Gastroesophageal sphincter (tissue), 4 donors: ENCODE measurements around the gene CAVIN2. TPM values are rescaled to one million over a fixed set of nuclear protein-coding genes. Genes with fewer than 3 reads are reported as not detected.
A peak's percentile ranks its signal among the peaks of the same experiment; 100 is the strongest.

Experiments used
- ATAC-seq: fragments of 150-250 bp; one replicate; pipeline ENCODE4 v1.9.1; 2016; ENCODE audit warnings: mild to moderate bottlenecking, moderate library complexity
- H3K27ac ChIP-seq, 4 donors: fragments of 200-600 bp; sonication (generic) in 3 of 4; 1 replicate in 3 of 4; 2 replicates in 1 of 4; pipeline ENCODE4 v1.5.1; 2016 to 2019
- H3K27me3 ChIP-seq: fragments of 200-600 bp; sonication (generic); one replicate; pipeline ENCODE4 v1.5.1; 2019
- H3K36me3 ChIP-seq, 2 donors: fragments of 200-600 bp; sonication (generic); one replicate each; pipeline ENCODE4 v1.5.1; 2019; ENCODE audit warnings: control low read depth in 1 of 2
- H3K4me1 ChIP-seq, 3 donors: fragments of 200-600 bp; sonication (generic); 1 replicate in 2 of 3; 2 replicates in 1 of 3; pipeline ENCODE4 v1.5.1; 2016 to 2019; ENCODE audit warnings: control low read depth in 2 of 3
- H3K4me3 ChIP-seq, 2 donors: fragments of 200-600 bp; sonication (generic); one replicate each; pipeline ENCODE4 v1.5.1; 2019; ENCODE audit warnings: mild to moderate bottlenecking in 1 of 2, moderate library complexity in 1 of 2
- H3K9me3 ChIP-seq, 3 donors: fragments of 200-600 bp; sonication (generic); one replicate each; pipeline ENCODE4 v1.5.1; 2017 to 2019; ENCODE audit warnings: control low read depth in 2 of 3
- CTCF ChIP-seq, 4 experiments: fragments of 200-600 bp in 2 of 4; fragments of 450-650 bp in 2 of 4; sonication (generic) in 1 of 4; IDR thresholded peaks; one replicate each; pipeline ENCODE4 v1.5.1; 2017 to 2019; ENCODE audit warnings: antibody characterized with exemption in 4 of 4, mild to moderate bottlenecking in 2 of 4, moderate library complexity in 2 of 4
- EP300 ChIP-seq: sonication (generic); formaldehyde crosslinking; IDR thresholded peaks from one replicate; pipeline ENCODE4 v1.6.1; 2017; ENCODE audit warnings: antibody characterized with exemption, mild to moderate bottlenecking
- POLR2A ChIP-seq, 2 donors: fragments of 450-650 bp; IDR thresholded peaks; one replicate each; pipeline ENCODE4 v1.6.1; 2017; ENCODE audit warnings: antibody characterized with exemption in 2 of 2, mild to moderate bottlenecking in 2 of 2, moderate library complexity in 1 of 2
- POLR2AphosphoS5 ChIP-seq: sonication (generic); formaldehyde crosslinking; IDR thresholded peaks from one replicate; pipeline ENCODE4 v1.6.1; 2017; ENCODE audit warnings: antibody characterized with exemption
- WGBS, 2 donors: methylation state at CpG; one replicate each; pipeline ENCODE4 v1.1.5; 2018; ENCODE audit warnings: low coverage in 1 of 2; 5-methylcytosine and 5-hydroxymethylcytosine counted together
- total RNA-seq, 4 donors: library from RNA; depleted of rRNA; stranded (reverse); fragments of >200 nt; gene quantifications; one replicate each; pipeline ENCODE4 v1.1.0, GENCODE V29; 2016

CAVIN2 gene
- total RNA-seq, 4 donors from 2014 or later: 72.8 to 192 (median 129) TPM

GRCh38 chr2:191821078-191821477 lies 25.8 kb downstream of the CAVIN2 start:
- Histone ChIP-seq H3K27ac (no peak overlapping the region), H3K27me3 (no peaks in the 10 kb centered on the region), H3K4me3 (no peak overlapping the region), H3K36me3 (no peaks in the 10 kb centered on the region), H3K4me1 (no peaks in the 10 kb centered on the region), H3K9me3 (no peaks in the 10 kb centered on the region)
- ATAC-seq: no peak
- TF ChIP-seq EP300 (no peak), CTCF (IDR thresholded peaks at IDR 0.05) (no peak), POLR2A (IDR thresholded peaks at IDR 0.05) (no peak), POLR2AphosphoS5 (no peak)
- 60 to 75% methylated on average over 1 of the region's 1 CpG for WGBS, 2 donors

- ATAC-seq: no peak
- H3K36me3 ChIP-seq: no peaks in the 10 kb centered on the region
- TF ChIP-seq POLR2AphosphoS5: no peak
- no peaks in the 10 kb centered on the region for H3K4me1 ChIP-seq
- H3K27me3 ChIP-seq: no peaks in the 10 kb centered on the region
- no peak overlapping the region for H3K4me3 ChIP-seq
- WGBS, 2 donors: 70 to 94% methylated on average over 3 to 7 of the region's 7 CpGs
- H3K9me3 ChIP-seq: no peaks in the 10 kb centered on the region
- no peak overlapping the region for H3K27ac ChIP-seq
Observed at GRCh38 chr2:191818725-191819350, 28.1 kb downstream of the CAVIN2 start.

- 100% methylated on average over 1 of the region's 1 CpG for WGBS, 2 donors
- no peak for ATAC-seq
Observed at GRCh38 chr2:191818133-191818532, 28.8 kb downstream of the CAVIN2 start.

GRCh38 chr2:191815010-191815409 lies 31.9 kb downstream of the CAVIN2 start:
- no peak for ATAC-seq
- TF ChIP-seq POLR2AphosphoS5 (no peak), CTCF (IDR thresholded peaks at IDR 0.05) (no peak), EP300 (no peak), POLR2A (IDR thresholded peaks at IDR 0.05) (no peak)
- H3K4me3 ChIP-seq: no peak overlapping the region
- 91 to 100% methylated on average over 1 of the region's 1 CpG for WGBS, 2 donors
- H3K9me3 ChIP-seq: no peaks in the 10 kb centered on the region
- no peak overlapping the region for H3K27ac ChIP-seq
- no peaks in the 10 kb centered on the region for H3K36me3 ChIP-seq
- H3K27me3 ChIP-seq: no peaks in the 10 kb centered on the region
- peaks cover 0 to 8% (median 0%) of the 10 kb centered on the region in 3 donors for H3K4me1 ChIP-seq

More at GRCh38 chr2:191818133-191818532, 28.8 kb downstream of the CAVIN2 start:
- Histone ChIP-seq H3K4me1 (no peaks in the 10 kb centered on the region), H3K9me3 (no peaks in the 10 kb centered on the region), H3K27ac (no peak overlapping the region), H3K36me3 (no peaks in the 10 kb centered on the region), H3K27me3 (no peaks in the 10 kb centered on the region), H3K4me3 (no peak overlapping the region)
- TF ChIP-seq CTCF (IDR thresholded peaks at IDR 0.05) (no peak), EP300 (no peak), POLR2AphosphoS5 (no peak), POLR2A (IDR thresholded peaks at IDR 0.05) (no peak)

- Histone ChIP-seq H3K4me1 (peaks cover 0 to 8% (median 0%) of the 10 kb centered on the region in 3 donors), H3K9me3 (no peaks in the 10 kb centered on the region), H3K27me3 (no peaks in the 10 kb centered on the region), H3K4me3 (no peak overlapping the region), H3K27ac (no peak overlapping the region), H3K36me3 (no peaks in the 10 kb centered on the region)
- no peak for ATAC-seq
- no peak for TF ChIP-seq EP300
- WGBS, 2 donors: 83% methylated on average over 7 to 8 of the region's 8 CpGs
Observed at GRCh38 chr2:191813943-191814342, 32.9 kb downstream of the CAVIN2 start.

GRCh38 chr2:191811807-191812602 lies 34.9 kb downstream of the CAVIN2 start:
- no peaks in the 10 kb centered on the region for H3K9me3 ChIP-seq
- H3K36me3 ChIP-seq: no peaks in the 10 kb centered on the region
- peak; percentile 78 for ATAC-seq
- H3K27ac ChIP-seq: no peak overlapping the region
- peak; percentile 65 to 83 (median 76) for TF ChIP-seq CTCF (IDR thresholded peaks at IDR 0.05)
- TF ChIP-seq POLR2A (IDR thresholded peaks at IDR 0.05): no peak
- WGBS, 2 donors: 41 to 47% methylated on average over 6 to 8 of the region's 9 CpGs
- H3K4me3 ChIP-seq: peak overlapping the region; percentile 13 to 22
- no peaks in the 10 kb centered on the region for H3K27me3 ChIP-seq
- peaks cover 0 to 8% (median 0%) of the 10 kb centered on the region in 3 donors for H3K4me1 ChIP-seq
